GM12878 (cell line): ENCODE measurements around the gene ALOXE3. TPM values are rescaled to one million over a fixed set of nuclear protein-coding genes. Genes with fewer than 3 reads are reported as not detected.

Experiments
- CEBPB ChIP-seq, 2 experiments: fragments of 150-350 bp in 1 of 2; IDR thresholded peaks; 2 replicates each; pipeline ENCODE4 v1.6.1; 2012 to 2014; ENCODE audit warnings: low read depth in 2 of 2, low read length in 2 of 2, borderline replicate concordance in 1 of 2, inconsistent platforms in 1 of 2
- CHD2 ChIP-seq: IDR thresholded peaks from 2 replicates; pipeline ENCODE4 v1.6.1; 2011; ENCODE audit warnings: low read depth, low read length, improper control_type of control experiment, borderline replicate concordance
- DPF2 ChIP-seq: fragments of 450-650 bp; IDR thresholded peaks from 2 replicates; pipeline ENCODE4 v1.6.1; 2017; ENCODE audit warnings: mild to moderate bottlenecking
- EGR1 ChIP-seq, 2 experiments: IDR thresholded peaks; 1 replicate in 1 of 2; 2 replicates in 1 of 2; pipeline ENCODE4 v1.6.1; 2011 to 2012; ENCODE audit warnings: low read depth in 2 of 2, low read length in 2 of 2, borderline replicate concordance in 1 of 2, mild to moderate bottlenecking in 1 of 2, moderate library complexity in 1 of 2
- EZH2 ChIP-seq: IDR thresholded peaks from 2 replicates; pipeline ENCODE4 v1.6.1; 2012; ENCODE audit warnings: low read depth, mild to moderate bottlenecking, control low read depth, inconsistent platforms, low read length, borderline replicate concordance; ENCODE audit not compliant: control insufficient read depth
- HDGF ChIP-seq: fragments of 450-650 bp; IDR thresholded peaks from 2 replicates; pipeline ENCODE4 v1.6.1; 2016; ENCODE audit warnings: antibody characterized with exemption
- NBN ChIP-seq: fragments of 450-650 bp; IDR thresholded peaks from 2 replicates; pipeline ENCODE4 v1.6.1; 2016
- NFXL1 ChIP-seq: fragments of 450-650 bp; IDR thresholded peaks from 2 replicates; pipeline ENCODE4 v1.6.1; 2017; ENCODE audit warnings: antibody characterized with exemption, mild to moderate bottlenecking, borderline replicate concordance
- NR2C1 ChIP-seq: fragments of 450-650 bp; IDR thresholded peaks from 2 replicates; pipeline ENCODE4 v1.6.1; 2017; ENCODE audit warnings: antibody characterized with exemption, mild to moderate bottlenecking, moderate library complexity
- PAX8 ChIP-seq: fragments of 450-650 bp; IDR thresholded peaks from 2 replicates; pipeline ENCODE4 v1.6.1; 2017; ENCODE audit warnings: mild to moderate bottlenecking, moderate library complexity
- RAD21 ChIP-seq: IDR thresholded peaks from 2 replicates; pipeline ENCODE4 v1.6.1; 2011; ENCODE audit warnings: mild to moderate bottlenecking, low read depth, low read length, moderate library complexity; ENCODE audit not compliant: insufficient read depth
- RAD51 ChIP-seq: fragments of 450-650 bp; IDR thresholded peaks from 2 replicates; pipeline ENCODE4 v1.6.1; 2016; ENCODE audit warnings: moderate library complexity, mild to moderate bottlenecking, inconsistent platforms
- RB1 ChIP-seq: fragments of 450-650 bp; formaldehyde crosslinking; IDR thresholded peaks from 2 replicates; pipeline ENCODE4 v1.6.1; 2017; ENCODE audit warnings: mild to moderate bottlenecking, borderline replicate concordance
- SIX5 ChIP-seq: IDR thresholded peaks from 2 replicates; pipeline ENCODE4 v1.6.1; 2011; ENCODE audit warnings: mild to moderate bottlenecking, low read depth, low read length, moderate library complexity; ENCODE audit not compliant: severe bottlenecking
- SMARCA5 ChIP-seq: fragments of 450-650 bp; IDR thresholded peaks from 2 replicates; pipeline ENCODE4 v1.6.1; 2017; ENCODE audit warnings: mild to moderate bottlenecking
- TBL1XR1 ChIP-seq: IDR thresholded peaks from 2 replicates; pipeline ENCODE4 v1.6.1; 2012; ENCODE audit warnings: low read depth, low read length, improper control_type of control experiment
- TCF3 ChIP-seq: IDR thresholded peaks from 2 replicates; pipeline ENCODE4 v1.6.1; 2012; ENCODE audit warnings: low read depth, mild to moderate bottlenecking, low read length, borderline replicate concordance; ENCODE audit not compliant: insufficient read depth
- YBX1 ChIP-seq: fragments of 450-650 bp; IDR thresholded peaks from 2 replicates; pipeline ENCODE4 v1.6.1; 2016; ENCODE audit warnings: antibody characterized with exemption
- polyA plus RNA-seq, 11 experiments: library from polyadenylated mRNA; depleted of rRNA in 4 of 11; unstranded in 6 of 11; stranded (reverse) in 5 of 11; fragments of >200 nt; fragmentation: Nextera tagmentation in 4 of 11; fragmentation: Illumina TruSeq in 1 of 11; extraction: Ambion mirVana in 4 of 11; extraction: Trizol in 1 of 11; gene quantifications; 1 replicate in 1 of 11; 2 replicates in 10 of 11; pipeline versions ENCODE4 v1.2.1 to v1.2.3, GENCODE V29; 2011 to 2016; ENCODE audit warnings: inconsistent platforms in 2 of 11, missing spikeins in 2 of 11, low read depth in 1 of 11
- total RNA-seq, 4 experiments: library from RNA; depleted of rRNA in 3 of 4; stranded (reverse); fragments of >200 nt in 3 of 4; fragmentation: Illumina TruSeq in 1 of 4; extraction: Trizol in 1 of 4; gene quantifications; 2 replicates each; pipeline versions ENCODE4 v1.2.1 to v1.2.3, GENCODE V29; 2013 to 2021
- TF ChIP-seq, protein P1 (sequence below): fragments of 450-650 bp; IDR thresholded peaks from 2 replicates; pipeline ENCODE4 v1.6.1; 2017; ENCODE audit warnings: mild to moderate bottlenecking, moderate library complexity
- TF ChIP-seq, protein P2 (sequence below): fragments of 450-650 bp; formaldehyde crosslinking; IDR thresholded peaks from 2 replicates; pipeline ENCODE4 v1.5.0; 2022; ENCODE audit warnings: mild to moderate bottlenecking, missing genetic modification characterization
- TF ChIP-seq, protein P3 (sequence below): fragments of 450-650 bp; IDR thresholded peaks from 2 replicates; pipeline ENCODE4 v1.6.1; 2017; ENCODE audit warnings: mild to moderate bottlenecking

Gene ALOXE3
- total and polyA plus RNA-seq, 10 of the 15 experiments (the other 5 are each of a cell fraction or from before 2014, with no cell fraction given), result 0.04 TPM; not detected in 9

GRCh38 chr17:8162997-8163977 lies 45.0 kb upstream of the ALOXE3 start (continued):
- TF ChIP-seq EZH2 (no peak), YBX1 (no peak), SIX5 (no peak), HDGF (peak; percentile 81; the same call in 1 of the 2 replicates), EGR1 (IDR thresholded peaks at IDR 0.05; ENCODE audit: borderline replicate concordance in 1 of 2, low read depth in 2 of 2, low read length in 2 of 2) (peak in 1 of 2 experiments; percentile 74; a peak in 1 of 3 replicates), CHD2 (no peak), CEBPB (IDR thresholded peaks at IDR 0.05; ENCODE audit: borderline replicate concordance in 1 of 2, low read depth in 2 of 2, low read length in 2 of 2) (no peak), NBN (peak; percentile 61; the same call in 1 of the 2 replicates), TBL1XR1 (no peak), TCF3 (no peak), SMARCA5 (no peak), RB1 (no peak), PAX8 (no peak), NFXL1 (no peak), RAD21 (no peak), DPF2 (no peak), NR2C1 (no peak), RAD51 (no peak)
- TF ChIP-seq, protein P1, sequence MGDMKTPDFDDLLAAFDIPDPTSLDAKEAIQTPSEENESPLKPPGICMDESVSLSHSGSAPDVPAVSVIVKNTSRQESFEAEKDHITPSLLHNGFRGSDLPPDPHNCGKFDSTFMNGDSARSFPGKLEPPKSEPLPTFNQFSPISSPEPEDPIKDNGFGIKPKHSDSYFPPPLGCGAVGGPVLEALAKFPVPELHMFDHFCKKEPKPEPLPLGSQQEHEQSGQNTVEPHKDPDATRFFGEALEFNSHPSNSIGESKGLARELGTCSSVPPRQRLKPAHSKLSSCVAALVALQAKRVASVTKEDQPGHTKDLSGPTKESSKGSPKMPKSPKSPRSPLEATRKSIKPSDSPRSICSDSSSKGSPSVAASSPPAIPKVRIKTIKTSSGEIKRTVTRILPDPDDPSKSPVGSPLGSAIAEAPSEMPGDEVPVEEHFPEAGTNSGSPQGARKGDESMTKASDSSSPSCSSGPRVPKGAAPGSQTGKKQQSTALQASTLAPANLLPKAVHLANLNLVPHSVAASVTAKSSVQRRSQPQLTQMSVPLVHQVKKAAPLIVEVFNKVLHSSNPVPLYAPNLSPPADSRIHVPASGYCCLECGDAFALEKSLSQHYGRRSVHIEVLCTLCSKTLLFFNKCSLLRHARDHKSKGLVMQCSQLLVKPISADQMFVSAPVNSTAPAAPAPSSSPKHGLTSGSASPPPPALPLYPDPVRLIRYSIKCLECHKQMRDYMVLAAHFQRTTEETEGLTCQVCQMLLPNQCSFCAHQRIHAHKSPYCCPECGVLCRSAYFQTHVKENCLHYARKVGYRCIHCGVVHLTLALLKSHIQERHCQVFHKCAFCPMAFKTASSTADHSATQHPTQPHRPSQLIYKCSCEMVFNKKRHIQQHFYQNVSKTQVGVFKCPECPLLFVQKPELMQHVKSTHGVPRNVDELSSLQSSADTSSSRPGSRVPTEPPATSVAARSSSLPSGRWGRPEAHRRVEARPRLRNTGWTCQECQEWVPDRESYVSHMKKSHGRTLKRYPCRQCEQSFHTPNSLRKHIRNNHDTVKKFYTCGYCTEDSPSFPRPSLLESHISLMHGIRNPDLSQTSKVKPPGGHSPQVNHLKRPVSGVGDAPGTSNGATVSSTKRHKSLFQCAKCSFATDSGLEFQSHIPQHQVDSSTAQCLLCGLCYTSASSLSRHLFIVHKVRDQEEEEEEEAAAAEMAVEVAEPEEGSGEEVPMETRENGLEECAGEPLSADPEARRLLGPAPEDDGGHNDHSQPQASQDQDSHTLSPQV, result no peak
- TF ChIP-seq, protein P2, sequence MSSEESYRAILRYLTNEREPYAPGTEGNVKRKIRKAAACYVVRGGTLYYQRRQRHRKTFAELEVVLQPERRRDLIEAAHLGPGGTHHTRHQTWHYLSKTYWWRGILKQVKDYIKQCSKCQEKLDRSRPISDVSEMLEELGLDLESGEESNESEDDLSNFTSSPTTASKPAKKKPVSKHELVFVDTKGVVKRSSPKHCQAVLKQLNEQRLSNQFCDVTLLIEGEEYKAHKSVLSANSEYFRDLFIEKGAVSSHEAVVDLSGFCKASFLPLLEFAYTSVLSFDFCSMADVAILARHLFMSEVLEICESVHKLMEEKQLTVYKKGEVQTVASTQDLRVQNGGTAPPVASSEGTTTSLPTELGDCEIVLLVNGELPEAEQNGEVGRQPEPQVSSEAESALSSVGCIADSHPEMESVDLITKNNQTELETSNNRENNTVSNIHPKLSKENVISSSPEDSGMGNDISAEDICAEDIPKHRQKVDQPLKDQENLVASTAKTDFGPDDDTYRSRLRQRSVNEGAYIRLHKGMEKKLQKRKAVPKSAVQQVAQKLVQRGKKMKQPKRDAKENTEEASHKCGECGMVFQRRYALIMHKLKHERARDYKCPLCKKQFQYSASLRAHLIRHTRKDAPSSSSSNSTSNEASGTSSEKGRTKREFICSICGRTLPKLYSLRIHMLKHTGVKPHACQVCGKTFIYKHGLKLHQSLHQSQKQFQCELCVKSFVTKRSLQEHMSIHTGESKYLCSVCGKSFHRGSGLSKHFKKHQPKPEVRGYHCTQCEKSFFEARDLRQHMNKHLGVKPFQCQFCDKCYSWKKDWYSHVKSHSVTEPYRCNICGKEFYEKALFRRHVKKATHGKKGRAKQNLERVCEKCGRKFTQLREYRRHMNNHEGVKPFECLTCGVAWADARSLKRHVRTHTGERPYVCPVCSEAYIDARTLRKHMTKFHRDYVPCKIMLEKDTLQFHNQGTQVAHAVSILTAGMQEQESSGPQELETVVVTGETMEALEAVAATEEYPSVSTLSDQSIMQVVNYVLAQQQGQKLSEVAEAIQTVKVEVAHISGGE (CRISPR knock-in tag), result no peak
- TF ChIP-seq, protein P3, sequence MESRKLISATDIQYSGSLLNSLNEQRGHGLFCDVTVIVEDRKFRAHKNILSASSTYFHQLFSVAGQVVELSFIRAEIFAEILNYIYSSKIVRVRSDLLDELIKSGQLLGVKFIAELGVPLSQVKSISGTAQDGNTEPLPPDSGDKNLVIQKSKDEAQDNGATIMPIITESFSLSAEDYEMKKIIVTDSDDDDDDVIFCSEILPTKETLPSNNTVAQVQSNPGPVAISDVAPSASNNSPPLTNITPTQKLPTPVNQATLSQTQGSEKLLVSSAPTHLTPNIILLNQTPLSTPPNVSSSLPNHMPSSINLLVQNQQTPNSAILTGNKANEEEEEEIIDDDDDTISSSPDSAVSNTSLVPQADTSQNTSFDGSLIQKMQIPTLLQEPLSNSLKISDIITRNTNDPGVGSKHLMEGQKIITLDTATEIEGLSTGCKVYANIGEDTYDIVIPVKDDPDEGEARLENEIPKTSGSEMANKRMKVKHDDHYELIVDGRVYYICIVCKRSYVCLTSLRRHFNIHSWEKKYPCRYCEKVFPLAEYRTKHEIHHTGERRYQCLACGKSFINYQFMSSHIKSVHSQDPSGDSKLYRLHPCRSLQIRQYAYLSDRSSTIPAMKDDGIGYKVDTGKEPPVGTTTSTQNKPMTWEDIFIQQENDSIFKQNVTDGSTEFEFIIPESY, result no peak
